ENCODE results near the gene CELSR3.
A peak's percentile ranks its signal among the peaks of the same experiment; 100 is the strongest.

CELSR3 gene, protein sequence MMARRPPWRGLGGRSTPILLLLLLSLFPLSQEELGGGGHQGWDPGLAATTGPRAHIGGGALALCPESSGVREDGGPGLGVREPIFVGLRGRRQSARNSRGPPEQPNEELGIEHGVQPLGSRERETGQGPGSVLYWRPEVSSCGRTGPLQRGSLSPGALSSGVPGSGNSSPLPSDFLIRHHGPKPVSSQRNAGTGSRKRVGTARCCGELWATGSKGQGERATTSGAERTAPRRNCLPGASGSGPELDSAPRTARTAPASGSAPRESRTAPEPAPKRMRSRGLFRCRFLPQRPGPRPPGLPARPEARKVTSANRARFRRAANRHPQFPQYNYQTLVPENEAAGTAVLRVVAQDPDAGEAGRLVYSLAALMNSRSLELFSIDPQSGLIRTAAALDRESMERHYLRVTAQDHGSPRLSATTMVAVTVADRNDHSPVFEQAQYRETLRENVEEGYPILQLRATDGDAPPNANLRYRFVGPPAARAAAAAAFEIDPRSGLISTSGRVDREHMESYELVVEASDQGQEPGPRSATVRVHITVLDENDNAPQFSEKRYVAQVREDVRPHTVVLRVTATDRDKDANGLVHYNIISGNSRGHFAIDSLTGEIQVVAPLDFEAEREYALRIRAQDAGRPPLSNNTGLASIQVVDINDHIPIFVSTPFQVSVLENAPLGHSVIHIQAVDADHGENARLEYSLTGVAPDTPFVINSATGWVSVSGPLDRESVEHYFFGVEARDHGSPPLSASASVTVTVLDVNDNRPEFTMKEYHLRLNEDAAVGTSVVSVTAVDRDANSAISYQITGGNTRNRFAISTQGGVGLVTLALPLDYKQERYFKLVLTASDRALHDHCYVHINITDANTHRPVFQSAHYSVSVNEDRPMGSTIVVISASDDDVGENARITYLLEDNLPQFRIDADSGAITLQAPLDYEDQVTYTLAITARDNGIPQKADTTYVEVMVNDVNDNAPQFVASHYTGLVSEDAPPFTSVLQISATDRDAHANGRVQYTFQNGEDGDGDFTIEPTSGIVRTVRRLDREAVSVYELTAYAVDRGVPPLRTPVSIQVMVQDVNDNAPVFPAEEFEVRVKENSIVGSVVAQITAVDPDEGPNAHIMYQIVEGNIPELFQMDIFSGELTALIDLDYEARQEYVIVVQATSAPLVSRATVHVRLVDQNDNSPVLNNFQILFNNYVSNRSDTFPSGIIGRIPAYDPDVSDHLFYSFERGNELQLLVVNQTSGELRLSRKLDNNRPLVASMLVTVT (N-terminal part only)

DNA sequence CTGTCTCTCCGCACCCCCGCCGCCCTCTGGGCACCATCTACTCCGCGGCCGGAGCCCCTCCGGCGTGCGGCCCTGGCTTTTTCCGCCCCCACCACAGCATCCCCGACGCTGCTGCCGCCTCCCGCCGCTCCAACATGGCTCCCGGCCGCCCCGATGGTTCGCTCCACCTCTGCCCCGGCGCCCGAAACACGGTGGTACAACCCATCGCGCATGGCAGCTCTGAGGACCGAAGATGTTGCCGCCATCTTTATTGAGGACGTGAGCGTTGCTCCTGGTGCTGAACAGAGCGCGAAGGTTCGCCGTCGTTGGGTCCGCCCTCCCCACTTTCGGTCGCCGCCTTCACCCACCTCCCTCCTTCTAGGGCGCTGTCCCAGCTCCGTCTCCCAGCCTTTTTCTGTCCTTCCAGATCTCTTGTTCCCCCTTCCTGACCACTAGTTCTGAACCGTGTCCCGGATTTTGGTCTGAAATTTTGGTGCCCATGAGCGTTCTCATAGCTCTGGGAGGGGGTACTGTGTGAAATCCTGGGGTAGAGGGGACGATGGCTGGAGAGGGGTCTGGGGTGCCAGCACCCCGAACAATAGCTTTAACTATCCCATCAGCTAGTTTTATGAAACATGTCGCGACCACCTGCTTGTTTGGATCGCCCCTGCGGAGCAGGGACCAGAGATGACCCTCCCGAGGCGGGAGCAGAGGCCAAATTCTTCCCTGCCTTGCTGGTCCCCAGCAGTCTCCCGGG is at the start of gene CELSR3:
Gene CELSR3 (minus strand): TSS at position 134 of the 736 bp plus-strand sequence. CDS start 252 bp downstream, outside the sequence.
- DNase-seq: peak; percentile 77 to 83 (median 80)

DNA sequence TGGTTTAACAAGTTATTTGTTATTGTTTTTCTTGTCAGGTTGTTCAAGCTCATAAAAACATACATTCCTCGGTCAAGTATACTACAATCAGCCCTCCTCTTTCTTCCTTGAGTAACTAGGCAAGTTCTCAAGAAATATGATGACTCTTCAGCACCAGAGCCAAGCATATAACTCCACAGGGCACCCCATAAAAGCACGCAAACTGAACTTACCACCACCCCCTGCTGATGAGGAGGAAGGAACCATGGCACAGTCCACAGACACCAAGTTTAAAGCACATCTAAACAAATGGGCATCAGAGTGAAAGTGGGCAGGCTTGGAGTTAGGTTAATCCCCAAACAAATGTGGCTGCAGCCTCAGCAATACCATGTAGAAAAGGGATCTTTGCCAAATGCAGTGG is 49.0 kb upstream of the CELSR3 start:
- DNase-seq: no peak

DNA sequence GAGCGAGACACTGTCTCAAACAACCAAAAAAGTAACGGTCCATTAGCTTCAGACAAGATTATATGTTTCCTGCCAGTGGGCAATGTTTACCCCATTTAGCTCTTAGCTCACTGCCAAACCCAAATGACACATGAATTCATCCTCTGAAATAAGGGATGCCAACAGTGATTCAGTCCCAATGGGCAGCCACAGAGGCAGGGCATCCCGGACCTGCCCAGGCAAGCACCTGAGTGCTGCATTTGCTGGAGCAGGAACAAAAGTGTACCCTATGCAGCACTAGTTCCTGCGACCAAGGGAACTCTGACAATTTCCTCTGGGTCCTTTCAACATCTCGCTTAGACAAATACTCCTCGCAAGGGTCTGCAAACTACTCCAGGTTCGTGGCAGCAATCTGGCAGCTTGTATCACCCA is 46.4 kb upstream of the CELSR3 start:
- DNase-seq: no peak

DNA sequence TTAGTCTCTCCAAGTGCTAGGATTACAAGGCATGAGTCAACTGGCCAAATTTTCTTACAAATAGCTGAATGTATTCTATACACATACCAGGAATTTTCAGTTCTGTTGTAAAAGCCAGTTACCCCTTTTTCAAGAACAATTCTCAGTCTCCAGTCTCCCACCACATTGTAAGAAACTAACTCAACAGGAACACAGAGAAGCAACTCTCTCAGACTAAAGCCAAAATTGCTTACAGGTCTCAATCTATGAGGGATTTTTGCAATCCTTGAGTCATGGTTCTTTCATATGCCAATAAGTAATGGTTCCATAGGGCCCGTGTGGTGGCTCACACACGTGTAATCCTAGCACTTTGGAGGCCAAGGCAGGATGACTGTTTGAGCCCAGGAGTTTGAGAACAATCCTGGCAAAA is 45.8 kb upstream of the CELSR3 start:
- DNase-seq: peak in 2 of 3 donors; percentile 39 to 61

DNA sequence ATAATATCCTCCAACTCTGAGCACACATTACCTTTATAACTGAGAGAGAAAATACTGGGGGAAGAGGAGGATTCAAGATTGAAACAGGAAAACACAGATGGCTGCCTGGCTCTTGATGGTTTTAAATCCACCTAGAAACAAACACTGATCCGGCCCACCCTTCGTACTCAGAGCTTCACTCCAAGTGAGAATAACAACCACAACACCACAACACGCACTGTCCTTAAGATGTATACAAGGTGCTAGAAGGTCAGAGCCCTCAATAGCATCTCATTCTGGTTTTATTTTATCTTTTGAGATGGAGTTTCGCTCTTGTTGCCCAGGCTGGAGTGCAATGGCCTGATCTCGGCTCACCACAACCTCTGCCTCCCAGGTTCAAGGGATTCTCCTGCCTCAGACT is 44.5 kb upstream of the CELSR3 start:
- DNase-seq: no peak

DNA sequence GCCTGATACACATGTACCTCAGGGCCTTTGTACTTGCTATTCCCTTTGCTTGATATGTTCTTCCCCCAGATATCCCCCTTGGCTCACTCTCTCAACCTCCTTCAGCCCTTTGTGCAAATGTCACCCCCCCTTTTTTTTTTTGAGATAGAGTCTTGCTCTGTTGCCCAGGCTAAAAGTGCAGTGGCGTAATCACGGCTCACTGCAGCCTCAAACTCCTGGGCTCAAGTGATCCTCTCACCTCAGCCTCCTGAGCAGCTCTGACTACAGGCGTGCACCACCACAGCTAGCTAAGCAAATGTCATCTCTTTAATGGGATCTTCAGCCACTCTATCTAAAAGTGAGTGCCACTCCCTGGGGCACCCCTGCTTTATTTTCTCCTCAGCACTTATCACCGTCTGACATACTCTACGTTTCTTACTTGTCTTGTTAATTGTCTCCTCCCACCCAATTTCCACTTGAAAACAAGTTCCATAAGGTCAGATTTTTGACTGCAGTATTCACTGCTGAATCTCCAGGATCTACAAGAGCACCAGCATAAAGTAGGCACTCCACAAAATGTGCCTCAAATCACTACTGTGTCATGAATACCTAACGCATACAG is 39.7 kb upstream of the CELSR3 start:
- no peak for DNase-seq

DNA sequence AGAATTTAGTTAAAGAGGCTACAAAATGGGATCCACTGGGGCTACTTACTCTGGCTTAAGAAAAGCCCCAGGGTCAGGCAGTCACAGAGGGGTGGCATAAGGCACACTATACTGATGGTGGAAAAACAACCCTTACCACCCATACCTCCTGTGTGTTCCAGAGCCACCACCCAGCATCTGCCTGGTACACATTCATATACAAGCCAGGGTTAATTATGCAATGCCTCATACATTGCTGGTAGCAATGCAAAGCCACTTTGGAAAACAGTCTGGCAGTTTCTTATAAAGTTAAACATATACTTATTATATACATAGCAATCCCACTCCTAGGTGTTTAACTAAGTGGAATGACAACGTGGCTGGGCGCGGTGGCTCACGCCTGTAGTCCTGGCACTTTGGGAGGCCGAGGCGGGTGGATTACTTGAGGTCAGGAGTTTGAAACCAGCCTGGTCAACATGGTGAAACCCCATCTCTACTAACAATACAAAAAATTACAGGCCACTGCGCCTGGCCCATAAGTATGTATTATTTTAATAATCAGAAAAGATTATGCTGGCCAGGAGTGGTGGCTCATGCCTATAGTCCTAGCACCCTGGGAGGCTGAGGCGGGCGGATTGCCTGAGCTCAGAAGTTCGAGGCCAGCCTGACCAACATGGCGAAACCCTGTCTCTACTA is 38.2 kb upstream of the CELSR3 start:
- no peak for DNase-seq

DNA sequence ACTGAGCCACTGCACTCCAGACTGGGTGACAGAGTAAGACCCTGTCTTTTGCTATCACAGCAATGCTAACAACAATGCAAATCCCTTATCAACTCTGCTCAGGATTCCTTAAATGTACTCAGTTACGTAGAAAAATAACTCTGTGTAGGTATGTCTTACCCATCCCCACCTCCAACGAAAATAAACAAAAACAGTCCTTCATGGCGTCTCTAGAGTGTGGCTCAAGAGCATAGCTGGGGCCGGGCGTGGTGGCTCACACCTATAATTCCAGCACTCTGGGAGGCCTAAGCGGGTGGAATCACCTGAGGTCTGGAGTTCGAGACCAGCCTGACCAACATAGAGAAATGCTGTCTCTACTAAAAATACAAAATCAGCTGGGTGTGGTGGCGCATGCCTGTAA is 36.2 kb upstream of the CELSR3 start:
- DNase-seq: no peak

DNA sequence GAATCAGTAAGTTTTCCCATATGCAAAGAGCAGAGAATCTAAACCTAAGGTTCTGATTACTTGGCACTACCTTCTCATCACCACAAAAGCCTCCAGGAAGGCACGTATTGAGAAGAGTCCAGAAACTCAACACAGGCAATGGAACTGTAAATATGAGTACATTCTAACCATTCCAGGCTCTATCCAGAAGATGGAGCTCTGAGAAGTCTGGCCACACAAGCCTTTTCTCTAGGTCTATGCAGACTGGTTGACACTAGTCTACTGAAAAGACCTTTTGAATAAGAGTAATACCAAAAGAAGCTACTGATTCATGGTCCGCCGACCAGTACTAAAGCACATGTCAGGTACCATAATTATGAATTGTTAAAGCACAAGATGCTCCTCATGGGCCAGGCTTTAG is 35.3 kb upstream of the CELSR3 start:
- no peak for DNase-seq

DNA sequence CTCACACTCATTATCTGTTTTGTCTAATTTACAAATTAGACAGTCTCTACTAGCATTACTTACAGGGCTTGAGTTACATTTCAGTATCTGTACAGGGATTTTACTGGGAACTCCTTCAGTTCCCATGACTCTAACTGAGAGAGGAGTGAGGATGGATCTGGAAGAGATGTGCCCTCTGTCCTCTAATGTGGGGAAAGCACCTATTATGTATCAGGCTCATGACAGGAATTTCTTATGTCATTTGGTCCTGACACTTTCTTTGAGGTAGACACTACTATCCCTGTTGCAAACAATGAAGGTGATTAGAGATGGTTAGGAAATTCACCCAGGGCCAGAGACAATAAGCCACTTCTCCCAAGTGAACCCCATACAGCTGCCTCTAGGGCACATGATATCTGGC is 33.9 kb upstream of the CELSR3 start:
- peak; percentile 8 to 36 (median 23) for DNase-seq

DNA sequence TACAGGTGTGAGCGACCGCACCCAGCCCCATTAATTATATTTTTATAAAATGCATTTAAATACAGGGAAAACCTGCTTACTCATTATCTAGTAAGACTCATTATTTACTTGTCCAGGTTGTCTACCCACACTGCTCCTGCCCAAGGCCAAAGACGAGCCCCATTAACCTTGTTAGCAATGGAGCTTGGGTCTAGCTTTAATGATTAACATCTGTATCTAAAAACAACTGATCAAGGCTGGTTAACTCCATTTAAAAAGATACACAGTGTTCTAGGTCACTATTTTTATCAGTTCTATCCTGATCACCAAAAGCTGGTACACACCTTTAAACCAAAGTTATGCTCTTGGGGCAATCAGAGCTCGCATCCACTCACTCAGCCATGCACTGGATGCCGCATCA is 33.5 kb upstream of the CELSR3 start:
- DNase-seq: no peak

DNA sequence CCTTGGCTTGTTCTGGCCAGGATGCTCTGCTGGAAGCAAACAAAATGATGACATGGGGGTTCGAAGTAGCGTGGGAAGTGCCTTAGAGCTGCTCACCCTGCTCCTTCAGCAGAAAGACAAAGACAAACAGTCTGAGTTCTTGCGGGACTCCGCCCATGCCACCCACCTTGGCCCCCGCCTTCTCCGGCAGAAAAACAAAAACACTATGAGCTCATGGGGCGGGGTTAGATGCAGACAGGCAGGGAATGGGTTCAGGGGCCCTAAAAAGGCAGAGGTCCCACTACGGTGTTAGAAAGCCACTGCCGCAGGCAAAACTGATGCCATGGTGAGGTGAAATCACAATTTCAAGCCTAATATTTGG is 32.7 kb upstream of the CELSR3 start:
- no peak for DNase-seq

DNA sequence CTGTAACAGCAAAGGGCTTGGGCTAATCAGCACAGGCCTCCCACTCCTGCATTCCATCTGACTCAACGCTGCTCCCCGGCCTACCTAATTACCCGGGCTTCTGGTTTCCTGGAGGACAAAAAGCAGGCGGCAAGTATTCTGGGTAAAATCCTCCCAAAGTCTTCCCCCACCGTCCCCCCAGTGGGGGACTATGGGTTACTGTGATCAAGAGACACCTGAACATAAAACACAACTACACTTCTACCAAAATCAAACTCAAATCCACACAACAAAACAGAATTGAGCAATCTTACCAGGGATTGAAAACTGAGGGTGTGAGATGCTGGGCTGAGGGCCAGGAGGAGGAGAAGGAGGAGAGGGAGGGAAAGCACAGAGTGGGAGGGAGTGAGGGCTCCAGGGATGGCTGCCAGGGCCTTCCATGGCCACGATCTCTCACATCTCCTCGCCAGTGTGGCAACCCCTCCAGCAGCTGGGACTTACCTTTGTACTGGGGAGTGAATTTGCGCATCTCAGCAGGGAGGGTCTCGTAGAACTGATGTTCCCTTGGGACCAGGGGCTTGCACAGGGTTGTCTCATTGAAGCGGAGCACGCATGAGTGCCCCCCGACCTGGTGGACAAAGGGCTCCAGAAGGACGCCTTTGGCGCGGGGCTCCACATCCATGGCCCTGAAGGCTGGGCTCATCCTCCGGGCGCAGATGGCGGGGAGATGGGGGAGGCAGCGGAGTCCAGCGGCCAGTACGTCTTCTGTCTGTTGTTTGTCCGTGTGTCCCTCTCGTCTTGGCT is 32.1 kb upstream of the CELSR3 start:
- DNase-seq: no peak

DNA sequence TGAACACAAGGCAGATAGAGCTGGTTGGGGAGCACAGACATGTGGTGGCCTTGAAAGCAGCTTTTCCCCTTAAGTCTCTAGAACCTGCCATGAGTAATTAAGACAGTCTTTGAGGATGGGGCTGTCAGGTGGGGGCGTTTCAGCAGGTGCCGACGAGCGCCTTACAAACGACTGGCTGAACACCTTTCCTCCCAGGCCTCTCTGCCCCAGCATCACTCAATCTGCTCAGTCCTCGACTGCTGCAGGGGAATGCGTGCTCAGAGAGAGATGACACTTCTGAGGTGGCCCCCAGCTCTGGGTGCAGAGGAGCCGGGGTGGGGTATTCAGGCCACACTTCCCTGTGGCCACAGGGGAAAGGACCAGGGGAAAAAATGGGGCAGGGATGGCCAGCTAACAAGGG is 31.1 kb upstream of the CELSR3 start:
- no peak for DNase-seq

DNA sequence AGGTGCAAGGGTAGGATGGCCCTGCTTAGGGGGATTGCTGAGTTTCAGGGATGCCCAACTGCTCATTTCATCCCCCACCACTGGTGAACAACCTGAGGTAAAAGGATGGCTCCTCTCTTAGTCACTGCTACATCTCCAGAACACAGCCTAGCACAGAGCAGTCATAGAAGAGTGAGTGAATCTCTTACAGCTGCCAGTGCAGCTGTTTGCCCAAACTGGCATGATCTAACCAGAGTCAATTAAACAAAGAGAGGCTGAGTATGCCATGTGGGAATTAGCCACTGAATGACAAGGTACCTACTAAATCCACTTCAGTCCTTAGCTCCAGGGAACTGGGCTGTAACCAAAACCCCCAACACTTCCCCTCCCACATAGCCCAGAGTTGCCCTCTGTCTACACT is 29.9 kb upstream of the CELSR3 start:
- DNase-seq: no peak

DNA sequence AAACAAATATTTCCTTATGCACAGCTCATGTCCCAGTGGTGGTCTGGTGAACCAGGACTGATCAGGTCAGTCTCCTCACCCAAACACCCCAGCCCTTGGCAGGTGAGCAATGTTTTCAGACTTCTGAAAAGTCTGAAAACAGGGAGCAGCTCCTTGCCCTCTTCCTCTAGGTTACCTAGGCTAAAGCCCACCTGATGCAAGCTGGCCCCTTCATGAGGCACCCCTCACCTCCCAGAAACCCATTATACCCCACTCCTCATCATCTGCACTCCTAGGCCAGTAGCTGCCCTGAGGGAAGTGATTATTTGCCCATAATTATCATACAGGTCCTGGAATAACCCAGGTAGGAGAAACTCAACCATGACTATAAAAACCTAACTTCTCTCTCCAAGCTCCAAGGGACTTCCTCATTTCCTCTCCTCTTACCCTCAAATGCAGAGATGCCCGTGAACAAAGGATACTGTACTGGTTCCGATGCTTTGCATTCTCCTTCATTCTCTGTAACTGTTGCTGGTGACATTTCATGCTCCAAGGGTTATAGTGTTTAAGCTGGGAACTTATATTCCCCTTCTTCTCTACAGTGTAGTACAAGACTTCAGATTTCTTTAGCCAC is 28.3 kb upstream of the CELSR3 start:
- DNase-seq: no peak

DNA sequence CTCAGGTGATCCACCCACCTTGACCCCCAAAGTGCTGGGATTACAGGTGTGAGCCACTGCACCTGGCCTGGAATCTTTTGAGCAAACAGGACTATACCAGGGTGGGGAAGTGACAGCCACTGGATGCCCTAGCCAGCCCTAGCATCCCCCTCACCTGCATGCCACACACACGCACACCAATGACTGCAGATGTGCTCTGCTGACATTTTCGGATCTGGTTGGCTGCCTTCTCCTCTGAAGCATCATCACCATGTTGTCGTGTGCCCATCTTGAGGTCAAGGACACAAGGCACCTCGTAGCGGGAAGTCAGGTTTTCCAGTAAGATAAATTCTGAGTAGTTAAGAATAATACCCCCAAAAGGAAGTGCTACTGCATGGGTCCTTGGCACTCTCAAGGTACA is 26.7 kb upstream of the CELSR3 start:
- DNase-seq: no peak

DNA sequence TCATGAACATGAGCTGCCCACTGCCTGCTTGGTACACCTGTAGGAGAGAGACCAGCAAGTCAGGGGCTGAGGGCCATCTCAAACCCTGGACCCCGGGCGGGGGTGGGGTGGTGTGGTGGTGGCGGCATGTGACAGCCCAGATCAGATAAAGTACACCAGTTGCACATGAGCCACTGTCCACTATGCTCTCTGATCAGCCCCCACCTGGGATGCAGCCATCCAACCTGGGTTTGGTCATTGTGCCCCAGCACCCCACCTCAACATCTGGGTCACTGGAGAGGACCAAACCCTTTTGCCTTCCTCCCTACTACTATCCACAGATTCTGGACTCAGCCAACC is 26.0 kb upstream of the CELSR3 start:
- no peak for DNase-seq

DNA sequence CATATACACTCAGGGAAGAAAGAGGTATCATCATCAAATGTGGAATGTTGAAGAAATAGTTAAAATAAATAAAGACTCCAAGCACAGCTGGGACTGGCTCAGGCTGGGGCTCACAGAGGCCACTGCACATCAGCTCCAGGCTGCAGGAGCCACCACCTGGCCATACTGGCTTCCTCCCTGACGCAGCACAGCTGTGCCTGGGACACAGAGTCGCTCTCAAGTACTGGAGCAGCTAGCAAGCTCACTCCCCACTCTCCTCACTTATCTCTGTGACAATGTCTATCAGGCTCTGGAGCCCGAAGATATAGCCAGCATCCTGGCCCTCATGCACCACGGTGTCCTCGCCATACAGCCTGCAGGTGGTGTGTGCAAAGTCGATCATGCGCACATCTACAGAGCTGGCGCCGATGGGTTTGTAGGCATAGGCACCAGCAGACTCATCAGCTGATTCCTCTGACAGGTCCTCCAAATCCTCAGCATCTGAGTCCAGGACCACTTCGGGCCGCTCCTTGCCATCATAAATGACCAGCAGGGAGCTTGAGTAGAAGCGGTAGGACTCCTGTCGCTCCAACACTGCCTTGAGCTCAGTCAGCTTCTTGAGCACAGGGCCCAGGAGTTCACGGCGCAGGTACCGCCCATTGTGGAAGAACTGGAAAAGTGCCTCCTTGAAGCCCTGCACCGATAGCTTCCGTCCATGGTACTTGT is 25.5 kb upstream of the CELSR3 start:
- DNase-seq: no peak

DNA sequence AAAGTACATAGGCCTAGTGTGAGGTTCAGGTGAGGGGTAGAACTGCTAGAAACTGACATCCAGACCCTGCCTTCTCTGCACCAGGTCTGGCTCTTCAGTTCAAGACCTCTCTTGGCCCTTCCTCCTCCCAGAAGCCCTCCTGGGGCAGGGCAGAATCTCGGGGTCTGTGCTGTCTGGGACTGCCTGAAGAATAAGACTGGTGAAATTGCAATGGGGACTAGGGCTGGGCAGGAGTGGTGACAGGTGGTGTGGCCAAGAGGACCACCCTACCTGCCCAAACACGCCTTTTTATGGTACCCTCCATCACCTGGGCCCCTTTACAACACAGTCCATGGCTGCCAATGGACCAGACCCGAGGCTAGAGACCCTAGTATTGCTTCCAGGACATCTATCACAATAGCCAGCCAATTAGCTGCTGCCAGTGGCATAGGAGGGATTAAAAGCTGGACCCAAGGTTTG is 24.6 kb upstream of the CELSR3 start:
- DNase-seq: no peak
